Nephron progenitor cell (in vitro differentiated cells): ENCODE data around the gene TRPV5.

ENCODE experiments used
- DNase-seq: peaks from one replicate; pipeline ENCODE4 v3.0.0; 2021
- H3K27ac Mint-ChIP-seq: 2 replicates; pipeline ENCODE4 v1.8.0; 2021; ENCODE audit warnings: mild to moderate bottlenecking, moderate library complexity, mixed read lengths
- H3K27me3 Mint-ChIP-seq: 2 replicates; pipeline ENCODE4 v1.8.0; 2021; ENCODE audit warnings: mild to moderate bottlenecking, low read depth, mixed read lengths; ENCODE audit not compliant: poor library complexity
- H3K36me3 Mint-ChIP-seq: 2 replicates; pipeline ENCODE4 v1.8.0; 2021; ENCODE audit warnings: low read depth, mixed read lengths
- H3K4me1 Mint-ChIP-seq: 2 replicates; pipeline ENCODE4 v1.8.0; 2021; ENCODE audit warnings: mixed read lengths
- H3K4me3 Mint-ChIP-seq: 2 replicates; pipeline ENCODE4 v1.8.0; 2021; ENCODE audit warnings: mild to moderate bottlenecking, moderate library complexity, mixed read lengths
- H3K9me3 Mint-ChIP-seq: 2 replicates; pipeline ENCODE4 v1.8.0; 2021; ENCODE audit warnings: mild to moderate bottlenecking, moderate library complexity, mixed read lengths
- CTCF ChIP-seq: fragments of 200-600 bp; sonication (generic); IDR thresholded peaks from 2 replicates; pipeline ENCODE4 v1.5.0; 2021; ENCODE audit warnings: antibody characterized with exemption

The TRPV5 gene

GRCh38 chr7:142963993-142964392 is 30.4 kb upstream of the TRPV5 start:
- Mint-ChIP-seq H3K4me1 (peaks cover 5% of the 10 kb centered on the region), H3K4me3 (no peak overlapping the region), H3K36me3 (no peaks in the 10 kb centered on the region), H3K9me3 (no peaks in the 10 kb centered on the region), H3K27ac (no peak overlapping the region), H3K27me3 (peaks cover 13% of the 10 kb centered on the region)
- no peak for DNase-seq
- TF ChIP-seq CTCF, result no peak

- DNase-seq, result no peak
- H3K27ac Mint-ChIP-seq, result no peak overlapping the region
- no peaks in the 10 kb centered on the region for H3K9me3 Mint-ChIP-seq
- peaks cover 15% of the 10 kb centered on the region for H3K27me3 Mint-ChIP-seq
- H3K4me3 Mint-ChIP-seq, result no peak overlapping the region
- no peaks in the 10 kb centered on the region for H3K36me3 Mint-ChIP-seq
- peaks cover 5% of the 10 kb centered on the region for H3K4me1 Mint-ChIP-seq
- no peak for TF ChIP-seq CTCF
These were observed 29.4 kb upstream of the TRPV5 start for GRCh38 chr7:142962991-142963390.

GRCh38 chr7:142961973-142962926 is 28.7 kb upstream of the TRPV5 start, which contains the start of gene KEL:
KEL (minus strand) TSS chr7:142962363; CDS start chr7:142962206, 157 bp downstream.
- no peak within 1 kb of the TSS for H3K4me3 Mint-ChIP-seq
- no peaks in the 10 kb centered on the region for H3K9me3 Mint-ChIP-seq
- H3K27ac Mint-ChIP-seq, result no peak within 1 kb of the TSS
- DNase-seq, result no peak
- H3K4me1 Mint-ChIP-seq, result peaks cover 5% of the 10 kb centered on the region
- H3K27me3 Mint-ChIP-seq, result peaks cover 15% of the 10 kb centered on the region
- H3K36me3 Mint-ChIP-seq, result no peaks in the 10 kb centered on the region
- no peak for TF ChIP-seq CTCF

GRCh38 chr7:142961595-142961972 is 28.0 kb upstream of the TRPV5 start:
- Mint-ChIP-seq H3K27me3 (peaks cover 15% of the 10 kb centered on the region), H3K27ac (no peak overlapping the region), H3K4me1 (peaks cover 5% of the 10 kb centered on the region), H3K4me3 (no peak overlapping the region), H3K9me3 (peaks cover under 1% of the 10 kb centered on the region), H3K36me3 (no peaks in the 10 kb centered on the region)
- TF ChIP-seq CTCF, result no peak
- no peak for DNase-seq

- no peak for DNase-seq
- H3K36me3 Mint-ChIP-seq, result no peaks in the 10 kb centered on the region
- no peak overlapping the region for H3K27ac Mint-ChIP-seq
- no peak overlapping the region for H3K4me3 Mint-ChIP-seq
- H3K27me3 Mint-ChIP-seq, result peaks cover 15% of the 10 kb centered on the region
- H3K4me1 Mint-ChIP-seq, result peaks cover 5% of the 10 kb centered on the region
- TF ChIP-seq CTCF, result no peak
- peaks cover 6% of the 10 kb centered on the region for H3K9me3 Mint-ChIP-seq
These were observed 27.5 kb upstream of the TRPV5 start for GRCh38 chr7:142960955-142961512.
